HEK293T (cell line): Measurements from ENCODE around the gene SCN9A.

Source experiments
- BHLHE40 ChIP-seq: fragments of 450-650 bp; IDR thresholded peaks from 2 replicates; pipeline ENCODE4 v1.6.1; 2016; ENCODE audit warnings: mild to moderate bottlenecking, moderate library complexity, borderline replicate concordance
- CTBP1 ChIP-seq: fragments of 450-650 bp; IDR thresholded peaks from 2 replicates; pipeline ENCODE4 v1.6.1; 2016; ENCODE audit warnings: borderline replicate concordance
- FOXM1 ChIP-seq: fragments of 450-650 bp; IDR thresholded peaks from 2 replicates; pipeline ENCODE4 v1.6.1; 2017; ENCODE audit warnings: mild to moderate bottlenecking, borderline replicate concordance
- SP1 ChIP-seq: fragments of 450-650 bp; IDR thresholded peaks from 2 replicates; pipeline ENCODE4 v1.6.1; 2017
- SUZ12 ChIP-seq: fragments of 450-650 bp; IDR thresholded peaks from 2 replicates; pipeline ENCODE4 v1.6.1; 2016; ENCODE audit warnings: mild to moderate bottlenecking
- TARDBP ChIP-seq: fragments of 450-650 bp; IDR thresholded peaks from 2 replicates; pipeline ENCODE4 v1.6.1; 2016

GRCh38 chr2:166418853-166419615 is 43.3 kb upstream of the SCN9A start:
- TF ChIP-seq SP1 = no peak
- TF ChIP-seq TARDBP = no peak
- TF ChIP-seq FOXM1 = no peak
- no peak for TF ChIP-seq BHLHE40
- no peak for TF ChIP-seq SUZ12
- TF ChIP-seq CTBP1 = no peak
